Astrocyte of the spinal cord (primary cell): ENCODE measurements around the gene NUDT16.

ENCODE experiments used
- DNase-seq: peaks from one replicate; pipeline ENCODE4 v3.0.0; 2011; ENCODE audit warnings: low read depth, low spot score
- H3K4me3 ChIP-seq: 2 replicates; pipeline ENCODE4 v1.5.1; 2011; ENCODE audit warnings: low read depth, mild to moderate bottlenecking, low read length, moderate library complexity
- in situ Hi-C: cut with HindIII; loops from 2 replicates; pipeline ENCODE4 v1.10.0; 2017; ENCODE audit warnings: low sequenced_read_pairs
- TF ChIP-seq, protein P1 (sequence below): IDR thresholded peaks from 2 replicates; pipeline ENCODE4 v1.5.1; 2012; ENCODE audit warnings: low read depth, mild to moderate bottlenecking, low read length, inconsistent platforms

The NUDT16 gene

GRCh38 chr3:131381445-131382291 lies at the start of gene NUDT16:
Gene NUDT16, plus strand, starts transcription at chr3:131381774. Its CDS starts 31 bp downstream, at chr3:131381805.
- in situ Hi-C loops = no loop called here
- H3K4me3 ChIP-seq = peak within 1 kb of the TSS; percentile 70
- peak; percentile 100 for DNase-seq
- TF ChIP-seq, protein P1, sequence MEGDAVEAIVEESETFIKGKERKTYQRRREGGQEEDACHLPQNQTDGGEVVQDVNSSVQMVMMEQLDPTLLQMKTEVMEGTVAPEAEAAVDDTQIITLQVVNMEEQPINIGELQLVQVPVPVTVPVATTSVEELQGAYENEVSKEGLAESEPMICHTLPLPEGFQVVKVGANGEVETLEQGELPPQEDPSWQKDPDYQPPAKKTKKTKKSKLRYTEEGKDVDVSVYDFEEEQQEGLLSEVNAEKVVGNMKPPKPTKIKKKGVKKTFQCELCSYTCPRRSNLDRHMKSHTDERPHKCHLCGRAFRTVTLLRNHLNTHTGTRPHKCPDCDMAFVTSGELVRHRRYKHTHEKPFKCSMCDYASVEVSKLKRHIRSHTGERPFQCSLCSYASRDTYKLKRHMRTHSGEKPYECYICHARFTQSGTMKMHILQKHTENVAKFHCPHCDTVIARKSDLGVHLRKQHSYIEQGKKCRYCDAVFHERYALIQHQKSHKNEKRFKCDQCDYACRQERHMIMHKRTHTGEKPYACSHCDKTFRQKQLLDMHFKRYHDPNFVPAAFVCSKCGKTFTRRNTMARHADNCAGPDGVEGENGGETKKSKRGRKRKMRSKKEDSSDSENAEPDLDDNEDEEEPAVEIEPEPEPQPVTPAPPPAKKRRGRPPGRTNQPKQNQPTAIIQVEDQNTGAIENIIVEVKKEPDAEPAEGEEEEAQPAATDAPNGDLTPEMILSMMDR = no peak

GRCh38 chr3:131338948-131339640 lies 42.5 kb upstream of the NUDT16 start:
- no peak overlapping the region for H3K4me3 ChIP-seq
- DNase-seq = peak; percentile 29
- TF ChIP-seq, protein P1 = no peak
- in situ Hi-C loops = no loop called here

DNA sequence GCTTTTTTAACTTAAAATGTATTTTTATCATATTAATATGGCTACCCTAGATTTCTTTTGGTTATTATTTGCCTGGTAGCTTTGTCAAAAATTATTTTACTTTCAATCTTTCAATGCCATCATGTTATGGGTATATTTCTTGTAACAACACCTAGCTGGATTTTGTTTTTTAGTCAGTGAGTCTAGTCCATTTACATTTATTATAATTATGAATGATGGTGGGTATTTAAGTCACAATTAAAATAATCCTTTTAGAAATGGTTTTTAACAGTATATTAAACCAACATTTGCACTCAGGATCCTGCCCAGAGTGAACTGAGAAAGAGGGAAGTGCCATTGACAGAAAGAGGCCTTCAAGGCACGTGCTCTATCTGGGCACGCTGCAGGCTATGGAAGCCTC lies 39.8 kb upstream of the NUDT16 start:
- TF ChIP-seq, protein P1 = no peak
- DNase-seq = no peak
- in situ Hi-C loops = no loop called here
- H3K4me3 ChIP-seq = no peak overlapping the region

GRCh38 chr3:131348911-131349310 lies 32.7 kb upstream of the NUDT16 start:
- TF ChIP-seq, protein P1 = no peak
- DNase-seq = no peak

DNA sequence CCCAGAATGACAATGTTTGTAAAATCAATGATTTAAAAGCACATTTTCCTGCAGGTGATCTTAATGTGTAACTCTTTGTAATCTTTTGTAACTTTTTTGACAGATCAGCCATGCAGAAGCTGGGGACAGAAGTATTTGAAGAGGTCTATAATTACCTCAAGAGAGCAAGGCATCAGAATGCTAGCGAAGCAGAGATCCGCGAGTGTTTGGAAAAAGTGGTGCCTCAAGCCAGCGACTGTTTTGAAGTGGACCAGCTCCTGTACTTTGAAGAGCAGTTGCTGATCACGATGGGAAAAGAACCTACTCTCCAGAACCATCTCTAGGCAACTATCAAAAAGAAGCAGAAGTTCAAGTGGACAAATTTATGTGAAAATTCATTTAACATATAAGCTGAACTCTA lies 32.1 kb upstream of the NUDT16 start:
- H3K4me3 ChIP-seq = no peak overlapping the region
- TF ChIP-seq, protein P1 = no peak
- in situ Hi-C loops = no loop called here
- DNase-seq = no peak

More at GRCh38 chr3:131348911-131349310, 32.7 kb upstream of the NUDT16 start:
- no peak overlapping the region for H3K4me3 ChIP-seq
- in situ Hi-C loops = no loop called here

DNA sequence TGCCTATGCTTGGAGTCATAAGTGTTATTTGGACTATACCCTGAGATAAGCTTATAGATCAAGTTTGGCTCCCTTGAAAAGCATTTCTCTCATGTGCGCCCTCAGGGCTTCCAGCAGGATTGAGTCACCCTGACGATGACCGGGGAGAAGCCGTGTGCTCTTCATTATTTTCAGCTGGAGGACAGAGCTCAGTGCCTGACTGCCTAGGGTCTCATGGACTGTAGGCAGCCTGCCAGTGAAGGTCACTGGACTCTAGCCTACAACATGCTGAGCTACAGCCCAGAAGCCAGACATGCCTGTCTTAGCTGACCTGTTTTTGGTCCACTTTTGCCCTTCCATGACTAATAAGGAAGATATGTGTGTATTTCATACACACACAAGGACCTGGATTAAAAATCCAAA lies 31.6 kb upstream of the NUDT16 start:
- no peak overlapping the region for H3K4me3 ChIP-seq
- in situ Hi-C loops = no loop called here
- TF ChIP-seq, protein P1 = no peak
- peak; percentile 66 for DNase-seq
